ENCODE measurements around the gene SLC37A3. TPM values are rescaled to one million over a fixed set of nuclear protein-coding genes. Genes with fewer than 3 reads are reported as not detected.
A peak's percentile ranks its signal among the peaks of the same experiment; 100 is the strongest.

Gene SLC37A3
- total RNA-seq, 4 donors from 2014 or later, result 87.9 to 359 (median 148) TPM

GRCh38 chr7:140358412-140359051 lies 39.8 kb downstream of the SLC37A3 start:
- DNase-seq, result no peak
- no peaks in the 10 kb centered on the region for H3K4me1 ChIP-seq
- intact Hi-C loops (cut with DNase I; ENCODE audit: low total_unique reads), result no loop called here
- H3K4me3 ChIP-seq, result no peak overlapping the region
- no peaks in the 10 kb centered on the region for H3K36me3 ChIP-seq
- TF ChIP-seq, protein P1, sequence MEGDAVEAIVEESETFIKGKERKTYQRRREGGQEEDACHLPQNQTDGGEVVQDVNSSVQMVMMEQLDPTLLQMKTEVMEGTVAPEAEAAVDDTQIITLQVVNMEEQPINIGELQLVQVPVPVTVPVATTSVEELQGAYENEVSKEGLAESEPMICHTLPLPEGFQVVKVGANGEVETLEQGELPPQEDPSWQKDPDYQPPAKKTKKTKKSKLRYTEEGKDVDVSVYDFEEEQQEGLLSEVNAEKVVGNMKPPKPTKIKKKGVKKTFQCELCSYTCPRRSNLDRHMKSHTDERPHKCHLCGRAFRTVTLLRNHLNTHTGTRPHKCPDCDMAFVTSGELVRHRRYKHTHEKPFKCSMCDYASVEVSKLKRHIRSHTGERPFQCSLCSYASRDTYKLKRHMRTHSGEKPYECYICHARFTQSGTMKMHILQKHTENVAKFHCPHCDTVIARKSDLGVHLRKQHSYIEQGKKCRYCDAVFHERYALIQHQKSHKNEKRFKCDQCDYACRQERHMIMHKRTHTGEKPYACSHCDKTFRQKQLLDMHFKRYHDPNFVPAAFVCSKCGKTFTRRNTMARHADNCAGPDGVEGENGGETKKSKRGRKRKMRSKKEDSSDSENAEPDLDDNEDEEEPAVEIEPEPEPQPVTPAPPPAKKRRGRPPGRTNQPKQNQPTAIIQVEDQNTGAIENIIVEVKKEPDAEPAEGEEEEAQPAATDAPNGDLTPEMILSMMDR (IDR thresholded peaks at IDR 0.05), result no peak
- TF ChIP-seq POLR2A (IDR thresholded peaks at IDR 0.05), result no peak
- no peaks in the 10 kb centered on the region for H3K27me3 ChIP-seq
- no peaks in the 10 kb centered on the region for H3K9me3 ChIP-seq
- H3K27ac ChIP-seq, result no peak overlapping the region

DNA sequence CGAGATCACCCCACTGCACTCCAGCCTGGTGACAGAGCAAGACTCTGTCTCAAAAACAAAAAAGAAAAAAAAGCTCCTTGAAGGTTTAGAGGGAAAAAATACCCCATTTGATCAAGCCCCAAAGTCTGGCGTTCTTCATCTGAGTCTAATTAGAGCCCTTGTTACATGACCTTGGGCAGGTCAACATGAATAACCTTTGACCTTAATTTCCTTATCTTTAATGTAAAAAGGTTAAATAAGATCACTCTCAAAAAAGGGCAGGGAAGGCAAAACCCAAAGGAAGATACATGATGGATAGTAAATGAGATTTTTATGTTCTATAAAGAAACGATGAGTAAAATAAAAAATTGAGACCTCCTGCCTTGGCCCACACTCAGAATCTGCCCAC lies 40.3 kb downstream of the SLC37A3 start:
- TF ChIP-seq, protein P1 (IDR thresholded peaks at IDR 0.05), result no peak
- no peak for TF ChIP-seq POLR2A (IDR thresholded peaks at IDR 0.05)
- Histone ChIP-seq H3K27ac (no peak overlapping the region), H3K27me3 (no peaks in the 10 kb centered on the region), H3K36me3 (no peaks in the 10 kb centered on the region), H3K4me3 (no peak overlapping the region), H3K9me3 (no peaks in the 10 kb centered on the region), H3K4me1 (no peaks in the 10 kb centered on the region)
- intact Hi-C loops (cut with DNase I; ENCODE audit: low total_unique reads), result no loop called here
- no peak for DNase-seq

DNA sequence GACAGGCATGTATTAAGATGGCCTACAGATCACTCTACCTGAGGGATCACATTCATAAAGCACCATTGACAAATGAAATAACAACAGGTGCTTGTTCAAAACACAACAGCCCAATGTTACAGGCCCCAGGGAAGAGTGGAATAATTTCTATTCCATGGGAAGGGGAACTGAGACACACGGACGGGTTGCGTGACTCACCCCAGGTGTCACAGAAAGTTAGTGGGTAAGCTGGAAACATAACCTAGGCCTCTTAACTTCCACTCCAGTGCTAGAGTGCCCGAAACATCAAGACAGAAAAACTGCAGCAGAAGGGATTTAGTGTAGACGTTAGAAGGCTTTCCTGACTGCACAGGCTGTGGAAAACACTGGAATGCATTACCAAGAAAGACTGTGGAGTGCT lies 48.3 kb downstream of the SLC37A3 start:
- H3K27ac ChIP-seq, result peak overlapping the region; percentile 68 to 71
- TF ChIP-seq, protein P1 (IDR thresholded peaks at IDR 0.05), result no peak
- no peaks in the 10 kb centered on the region for H3K36me3 ChIP-seq
- no peaks in the 10 kb centered on the region for H3K27me3 ChIP-seq
- no peak for DNase-seq
- no peak overlapping the region for H3K4me3 ChIP-seq
- intact Hi-C loops (cut with DNase I; ENCODE audit: low total_unique reads), result no loop called here
- H3K4me1 ChIP-seq, result no peaks in the 10 kb centered on the region
- no peaks in the 10 kb centered on the region for H3K9me3 ChIP-seq

DNA sequence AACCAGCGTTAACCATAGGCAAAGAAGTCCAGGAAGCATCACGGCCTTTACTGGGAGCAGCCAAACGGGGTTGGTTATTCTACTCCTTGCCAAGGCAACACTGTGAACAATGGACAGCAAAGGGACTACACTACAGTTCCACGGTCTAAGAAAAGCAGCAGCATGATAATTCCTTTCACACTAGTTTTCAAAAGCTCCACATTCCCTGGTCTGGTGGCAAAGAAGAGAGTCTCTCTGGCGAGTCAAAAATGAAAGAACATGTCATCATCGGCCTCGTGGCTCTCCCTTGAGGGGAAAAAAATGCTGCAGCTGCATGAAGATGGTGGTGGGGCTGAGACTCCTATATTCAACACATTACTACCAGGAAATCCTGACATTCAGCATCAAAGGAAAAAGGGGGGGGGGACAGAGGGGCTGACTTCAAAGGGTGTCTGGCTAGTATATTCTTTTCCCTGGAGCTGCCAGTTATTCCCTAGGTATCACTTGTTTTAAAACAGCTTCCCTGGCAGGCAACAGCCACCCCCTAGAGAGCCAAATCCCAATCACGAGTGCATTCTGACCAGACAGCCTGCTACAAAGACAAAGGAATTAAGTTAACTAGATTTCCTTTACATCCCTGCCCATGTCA lies 49.1 kb downstream of the SLC37A3 start:
- Histone ChIP-seq H3K4me3 (no peak overlapping the region), H3K27me3 (no peaks in the 10 kb centered on the region), H3K27ac (peak overlapping the region; percentile 68 to 71), H3K9me3 (no peaks in the 10 kb centered on the region), H3K36me3 (no peaks in the 10 kb centered on the region), H3K4me1 (no peaks in the 10 kb centered on the region)
- intact Hi-C loops (cut with DNase I; ENCODE audit: low total_unique reads), result no loop called here
- TF ChIP-seq, protein P1 (IDR thresholded peaks at IDR 0.05), result no peak
- TF ChIP-seq POLR2A (IDR thresholded peaks at IDR 0.05), result no peak
- DNase-seq, result no peak

DNA sequence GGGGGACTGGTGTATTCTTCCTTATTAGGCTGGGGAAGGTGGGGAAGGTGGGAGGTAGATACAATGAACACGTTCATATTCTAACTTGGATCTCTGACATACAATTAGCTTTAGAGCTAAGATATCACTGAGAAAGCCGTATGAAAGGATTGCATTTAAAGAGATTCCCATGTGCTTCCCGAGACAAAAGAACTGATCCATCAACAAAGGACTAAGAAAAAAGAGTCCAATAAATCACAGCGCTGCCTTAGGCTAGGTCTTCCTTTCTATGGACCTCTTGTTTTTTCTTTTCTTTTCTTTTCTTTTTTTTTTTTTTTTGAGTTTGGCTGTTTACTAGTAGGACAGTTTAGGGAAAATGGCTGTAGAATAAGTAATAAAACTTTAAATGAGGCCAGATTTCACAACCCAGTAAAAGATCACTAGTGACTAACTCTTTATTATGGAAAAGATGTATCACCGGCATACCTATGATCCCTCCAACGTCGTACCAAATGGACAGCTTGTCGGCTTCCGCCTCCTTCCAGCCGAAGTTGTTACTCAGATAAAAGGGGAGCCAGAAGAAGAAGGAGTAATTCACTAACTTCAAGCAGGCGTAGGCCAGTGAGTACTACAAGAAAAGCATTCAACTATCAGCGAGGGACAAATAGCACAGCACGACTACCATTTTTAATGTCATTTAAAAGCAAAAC lies 50.0 kb downstream of the SLC37A3 start:
- TF ChIP-seq POLR2A (IDR thresholded peaks at IDR 0.05), result no peak
- TF ChIP-seq, protein P1 (IDR thresholded peaks at IDR 0.05), result no peak
- intact Hi-C loops (cut with DNase I; ENCODE audit: low total_unique reads), result no loop called here

More for the DNA sequence above, 50.0 kb downstream of the SLC37A3 start:
- Histone ChIP-seq H3K36me3 (no peaks in the 10 kb centered on the region), H3K27ac (peak overlapping the region; percentile 68 to 71), H3K4me1 (no peaks in the 10 kb centered on the region), H3K9me3 (no peaks in the 10 kb centered on the region), H3K27me3 (no peaks in the 10 kb centered on the region), H3K4me3 (no peak overlapping the region)
- peak; percentile 35 to 58 for DNase-seq

Data from uterus (tissue), 4 donors.